Measurements from ENCODE around the gene ASRGL1.
"Not testable (repeated sequence)": the region's sequence is repeated elsewhere in the genome, so short reads cannot be mapped to it uniquely, and the experiment has no call there.

Gene ASRGL1

DNA sequence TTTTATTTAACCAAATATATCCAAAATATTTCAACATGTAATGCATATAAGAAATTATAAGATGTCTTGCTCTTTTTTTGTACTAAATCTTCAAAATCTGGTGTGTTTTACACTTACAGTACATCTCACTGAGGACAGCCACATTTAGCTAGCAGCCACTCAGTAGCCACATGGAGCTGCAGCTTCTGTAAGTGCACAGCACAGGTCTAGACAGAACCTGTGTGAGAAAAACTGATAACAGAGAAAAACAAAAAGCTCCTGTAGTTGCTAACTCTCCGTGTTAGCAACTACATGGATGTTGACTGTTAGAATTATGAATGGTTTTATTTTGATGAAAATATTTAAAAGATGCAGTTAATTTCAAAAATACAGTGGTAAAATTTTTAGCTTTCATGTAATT lies 22.2 kb downstream of the ASRGL1 start:
- TF ChIP-seq, protein P1, sequence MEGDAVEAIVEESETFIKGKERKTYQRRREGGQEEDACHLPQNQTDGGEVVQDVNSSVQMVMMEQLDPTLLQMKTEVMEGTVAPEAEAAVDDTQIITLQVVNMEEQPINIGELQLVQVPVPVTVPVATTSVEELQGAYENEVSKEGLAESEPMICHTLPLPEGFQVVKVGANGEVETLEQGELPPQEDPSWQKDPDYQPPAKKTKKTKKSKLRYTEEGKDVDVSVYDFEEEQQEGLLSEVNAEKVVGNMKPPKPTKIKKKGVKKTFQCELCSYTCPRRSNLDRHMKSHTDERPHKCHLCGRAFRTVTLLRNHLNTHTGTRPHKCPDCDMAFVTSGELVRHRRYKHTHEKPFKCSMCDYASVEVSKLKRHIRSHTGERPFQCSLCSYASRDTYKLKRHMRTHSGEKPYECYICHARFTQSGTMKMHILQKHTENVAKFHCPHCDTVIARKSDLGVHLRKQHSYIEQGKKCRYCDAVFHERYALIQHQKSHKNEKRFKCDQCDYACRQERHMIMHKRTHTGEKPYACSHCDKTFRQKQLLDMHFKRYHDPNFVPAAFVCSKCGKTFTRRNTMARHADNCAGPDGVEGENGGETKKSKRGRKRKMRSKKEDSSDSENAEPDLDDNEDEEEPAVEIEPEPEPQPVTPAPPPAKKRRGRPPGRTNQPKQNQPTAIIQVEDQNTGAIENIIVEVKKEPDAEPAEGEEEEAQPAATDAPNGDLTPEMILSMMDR (IDR thresholded peaks at IDR 0.05; ENCODE audit: borderline replicate concordance, insufficient read depth, low read depth, low read length) = no peak

DNA sequence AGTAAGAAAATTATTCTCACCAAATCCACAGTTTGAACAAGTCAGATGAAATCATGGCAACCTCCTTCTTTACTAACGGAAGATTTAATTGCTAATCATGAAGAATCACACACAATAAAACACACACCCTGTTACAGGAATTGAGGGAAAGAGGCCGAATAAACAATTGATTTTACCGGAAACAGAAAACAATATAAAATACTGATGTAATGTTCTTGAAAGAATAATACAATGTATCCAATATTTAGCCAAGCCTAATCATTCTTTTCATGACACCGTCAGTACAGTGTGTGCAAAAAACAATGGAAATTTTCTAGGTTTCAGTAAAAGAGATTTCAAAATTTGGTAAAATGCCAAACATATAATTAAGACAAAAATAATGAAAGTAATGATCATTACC lies 23.4 kb downstream of the ASRGL1 start:
- H3K4me3 ChIP-seq (ENCODE audit: low read depth, low read length) = no peak overlapping the region
- TF ChIP-seq, protein P1 (IDR thresholded peaks at IDR 0.05; ENCODE audit: borderline replicate concordance, insufficient read depth, low read depth, low read length) = no peak

More for the DNA sequence above, 22.2 kb downstream of the ASRGL1 start:
- no peak overlapping the region for H3K4me3 ChIP-seq (ENCODE audit: low read depth, low read length)

DNA sequence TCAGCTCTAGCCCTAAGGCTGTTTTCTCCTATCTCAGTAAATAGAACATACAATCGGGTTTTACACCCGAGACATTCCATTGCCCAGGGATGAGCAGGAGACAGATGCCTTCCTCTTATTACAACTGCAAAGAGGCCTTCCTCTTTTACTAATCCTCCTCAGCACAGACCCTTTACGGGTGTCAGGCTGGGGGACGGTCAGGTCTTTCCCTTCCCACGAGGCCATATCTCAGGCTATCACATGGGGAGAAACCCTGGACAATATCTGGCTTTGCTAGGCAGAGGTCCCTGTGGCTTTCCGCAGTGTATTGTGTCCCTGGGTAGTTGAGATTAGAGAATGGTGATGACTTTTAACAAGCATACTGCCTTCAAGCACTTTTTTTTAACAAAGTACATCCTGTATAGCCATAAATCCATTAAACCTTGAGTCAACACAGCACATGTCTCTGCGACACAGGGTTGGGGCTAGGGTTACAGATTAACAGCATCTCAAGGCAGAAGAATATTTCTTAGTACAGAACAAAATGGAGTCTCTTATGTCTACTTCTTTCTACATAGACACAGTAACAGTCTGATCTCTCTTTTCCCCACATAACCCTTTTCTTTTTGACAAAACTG lies 31.7 kb downstream of the ASRGL1 start:
- H3K4me3 ChIP-seq (ENCODE audit: low read depth, low read length) = not testable (repeated sequence)

DNA sequence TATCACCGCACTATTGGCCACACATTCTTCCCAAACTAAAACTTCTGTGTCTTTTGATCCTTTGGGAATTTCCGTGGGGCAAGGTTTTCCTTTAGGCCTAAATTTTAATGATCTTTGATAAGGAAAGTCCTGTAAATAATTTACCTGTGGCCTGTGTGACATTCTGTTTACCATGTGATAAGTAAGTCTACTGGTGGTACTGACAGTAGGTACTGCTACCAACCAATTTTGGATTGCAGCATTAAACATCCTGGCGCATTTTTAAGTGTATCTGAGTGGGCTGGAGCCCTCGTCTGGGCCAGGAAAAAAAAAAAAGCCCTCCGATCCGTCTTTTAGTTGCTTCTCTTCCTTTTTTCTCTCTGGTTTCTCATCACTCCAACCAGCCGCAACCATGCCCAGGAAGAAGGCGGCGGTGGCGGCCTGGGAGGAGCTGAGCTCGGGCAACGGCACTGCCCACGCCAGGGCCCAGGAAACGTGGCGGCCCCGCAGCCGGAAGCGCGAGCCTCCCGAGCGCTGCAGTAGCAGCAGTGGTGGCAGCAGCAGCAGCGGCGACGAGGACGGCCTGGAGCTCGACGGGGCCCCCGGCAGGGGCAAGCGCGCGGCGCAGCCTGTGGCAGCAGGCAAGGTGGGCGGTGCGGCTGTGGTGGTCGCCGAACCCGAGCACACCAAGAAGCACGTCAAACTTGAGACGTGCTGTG lies 33.6 kb downstream of the ASRGL1 start:
- TF ChIP-seq, protein P1 (IDR thresholded peaks at IDR 0.05; ENCODE audit: borderline replicate concordance, insufficient read depth, low read depth, low read length) = no peak
- H3K4me3 ChIP-seq (ENCODE audit: low read depth, low read length) = no peak overlapping the region

DNA sequence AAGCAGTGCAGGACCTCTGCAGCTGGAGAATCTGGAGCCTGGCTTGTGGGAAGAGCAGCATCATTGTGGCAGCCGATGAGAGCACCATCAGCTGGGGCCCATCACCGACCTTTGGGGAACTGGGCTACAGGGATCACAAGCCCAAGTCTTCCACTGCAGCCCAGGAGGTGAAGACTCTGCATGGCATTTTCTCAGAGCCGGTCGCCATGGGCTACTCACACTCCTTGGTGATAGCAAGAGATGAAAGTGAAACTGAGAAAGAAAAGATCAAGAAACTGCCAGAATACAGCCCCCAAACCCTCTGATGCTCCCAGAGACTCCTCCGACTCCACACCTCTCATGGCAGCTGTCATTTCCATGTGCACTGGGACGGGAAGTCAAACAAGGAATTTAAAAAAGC lies 35.6 kb downstream of the ASRGL1 start:
- TF ChIP-seq, protein P1 (IDR thresholded peaks at IDR 0.05; ENCODE audit: borderline replicate concordance, insufficient read depth, low read depth, low read length) = no peak
- H3K4me3 ChIP-seq (ENCODE audit: low read depth, low read length) = no peak overlapping the region

DNA sequence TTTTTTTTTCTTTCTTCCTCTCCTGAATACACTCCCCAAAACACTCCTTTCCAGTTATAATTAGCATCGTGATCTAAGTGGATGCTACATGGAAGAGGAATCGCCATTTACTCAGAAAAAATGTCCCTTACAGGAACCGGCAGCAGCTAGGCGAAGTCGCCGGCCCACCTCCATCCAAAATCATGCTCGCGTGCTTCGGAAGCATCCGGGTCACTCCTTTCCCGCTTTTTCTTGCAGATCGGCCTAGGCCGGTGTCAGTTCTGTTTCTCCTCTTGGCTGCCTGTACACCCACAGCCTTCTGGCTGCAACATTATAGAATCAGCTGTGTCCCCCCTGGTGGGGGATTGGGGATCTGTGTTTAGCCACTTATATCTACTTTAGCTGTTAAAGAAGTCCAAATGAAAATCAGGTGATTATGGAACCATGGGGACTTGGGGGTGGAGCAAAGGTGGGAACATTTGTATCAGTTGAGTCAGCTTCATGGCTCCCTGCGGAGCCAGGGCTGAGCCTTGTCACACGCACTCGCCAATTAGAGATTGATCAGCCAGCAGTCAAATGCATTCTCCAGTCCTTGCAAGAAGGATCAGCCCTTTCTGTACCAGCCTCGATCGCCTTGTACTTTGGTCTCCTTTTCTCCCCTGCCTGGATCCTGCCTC lies 36.3 kb downstream of the ASRGL1 start:
- H3K4me3 ChIP-seq (ENCODE audit: low read depth, low read length) = no peak overlapping the region
- TF ChIP-seq, protein P1 (IDR thresholded peaks at IDR 0.05; ENCODE audit: borderline replicate concordance, insufficient read depth, low read depth, low read length) = no peak

DNA sequence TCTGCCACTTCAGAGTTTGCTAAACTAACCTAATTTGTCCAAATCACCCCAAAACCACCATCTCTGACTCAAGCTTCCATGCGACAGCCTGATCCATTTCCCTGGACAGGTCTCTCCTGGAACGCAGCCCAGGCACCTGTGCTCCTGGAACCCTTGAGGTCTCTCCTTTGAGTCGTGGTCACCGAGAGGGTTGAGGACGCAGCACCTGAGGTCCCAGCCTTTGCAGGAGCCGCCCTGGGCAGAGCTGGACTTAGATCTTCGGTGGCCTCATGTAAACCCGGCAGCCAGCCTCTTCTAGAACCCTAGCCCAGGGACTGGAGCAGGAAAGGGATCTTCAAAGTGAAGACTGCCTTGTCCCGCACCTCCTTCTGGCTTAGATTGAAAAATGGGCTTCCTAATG lies 37.6 kb downstream of the ASRGL1 start:
- no peak overlapping the region for H3K4me3 ChIP-seq (ENCODE audit: low read depth, low read length)
- TF ChIP-seq, protein P1 (IDR thresholded peaks at IDR 0.05; ENCODE audit: borderline replicate concordance, insufficient read depth, low read depth, low read length) = no peak

DNA sequence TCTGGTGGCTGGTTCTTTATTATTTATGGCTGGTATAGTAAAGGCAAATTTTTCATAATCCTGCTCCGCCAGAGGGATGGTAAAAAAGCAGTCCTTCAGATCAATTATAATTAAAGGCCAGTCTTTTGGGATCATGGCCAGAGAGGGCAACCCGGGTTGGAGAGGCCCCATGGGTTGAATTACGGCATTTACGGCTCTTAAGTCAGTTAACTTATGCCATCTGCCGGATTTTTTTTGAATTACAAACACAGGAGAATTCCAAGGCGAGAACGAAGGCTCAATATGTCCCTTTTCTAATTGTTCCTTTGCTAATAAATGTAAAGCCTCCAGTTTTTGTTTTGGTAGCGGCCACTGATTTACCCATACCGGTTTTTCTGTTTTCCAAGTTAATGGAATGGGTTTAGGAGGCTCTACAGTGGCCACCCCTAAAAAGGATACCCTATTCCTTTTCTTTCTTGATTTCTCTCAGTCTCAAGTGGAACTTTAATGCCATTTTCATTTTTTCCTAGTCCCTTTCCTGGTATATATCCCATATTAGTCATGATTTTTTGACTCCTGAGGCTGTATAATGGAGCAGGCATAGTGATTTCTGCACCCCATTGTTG lies 41.3 kb downstream of the ASRGL1 start:
- not testable (repeated sequence) for H3K4me3 ChIP-seq (ENCODE audit: low read depth, low read length)

DNA sequence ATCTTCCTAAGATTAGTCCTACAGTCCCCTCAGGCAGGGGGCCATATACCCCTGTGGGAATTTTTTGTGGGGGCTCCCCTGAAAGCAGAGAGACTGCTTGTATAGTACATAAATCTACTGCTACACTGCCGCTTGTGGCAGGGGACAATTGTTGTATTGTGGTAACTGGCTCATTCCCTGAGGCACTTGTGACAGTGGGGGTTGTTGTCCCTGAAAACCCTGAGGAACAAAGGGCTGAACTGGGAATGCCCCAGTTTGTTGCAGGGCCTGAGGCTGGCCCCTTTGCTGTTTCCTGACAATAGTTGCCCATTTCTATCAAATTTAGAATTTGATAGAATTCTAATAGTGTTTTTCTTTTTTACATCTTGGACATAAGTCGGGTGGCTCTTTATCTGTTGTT lies 42.3 kb downstream of the ASRGL1 start:
- not testable (repeated sequence) for H3K4me3 ChIP-seq (ENCODE audit: low read depth, low read length)
